Thoracic aorta (tissue), 2 donors: Measurements from ENCODE around the gene GPR162. TPM values are rescaled to one million over a fixed set of nuclear protein-coding genes. Genes with fewer than 3 reads are reported as not detected.

Source experiments
- ATAC-seq: fragments of 150-250 bp; one replicate; pipeline ENCODE4 v1.8.0; 2017; ENCODE audit warnings: low read depth; ENCODE audit not compliant: insufficient number of reproducible peaks, low FRiP score
- DNase-seq: peaks from one replicate; pipeline ENCODE4 v3.0.0-alpha.2; 2020; ENCODE audit warnings: low spot score
- H3K27ac ChIP-seq, 2 donors: fragments of 200-600 bp; sonication (generic); 1 replicate in 1 of 2; 2 replicates in 1 of 2; pipeline ENCODE4 v1.5.1; 2016; ENCODE audit warnings: mild to moderate bottlenecking in 2 of 2, moderate library complexity in 2 of 2
- H3K27me3 ChIP-seq: fragments of 200-600 bp; sonication (generic); replicated peaks from 2 replicates; pipeline ENCODE4 v1.6.0; 2016; ENCODE audit warnings: mild to moderate bottlenecking; ENCODE audit not compliant: insufficient read depth
- H3K36me3 ChIP-seq: fragments of 200-600 bp; sonication (generic); one replicate; pipeline ENCODE4 v1.5.1; 2016
- H3K4me1 ChIP-seq, 2 donors: fragments of 200-600 bp; sonication (generic); 1 replicate in 1 of 2; 2 replicates in 1 of 2; pipeline versions ENCODE4 v1.5.1 to v1.6.0; 2016; ENCODE audit warnings: low read depth in 2 of 2, mild to moderate bottlenecking in 1 of 2; ENCODE audit not compliant: control insufficient read depth in 1 of 2
- H3K4me3 ChIP-seq: fragments of 200-600 bp; sonication (generic); 2 replicates; pipeline ENCODE4 v1.5.1; 2016; ENCODE audit warnings: mild to moderate bottlenecking
- H3K9me3 ChIP-seq: fragments of 200-600 bp; sonication (generic); 2 replicates; pipeline ENCODE4 v1.5.1; 2016
- total RNA-seq, 2 donors: library from RNA; depleted of rRNA; stranded (reverse); fragments of >200 nt; gene quantifications; one replicate each; pipeline versions ENCODE4 v1.1.0 to v1.2.3, GENCODE V29; 2016
- TF ChIP-seq, protein P1 (sequence below): fragments of 200-600 bp; sonication (generic); IDR thresholded peaks from one replicate; pipeline ENCODE4 v1.5.1; 2019; ENCODE audit warnings: antibody characterized with exemption

Gene GPR162
- total RNA-seq, 2 donors from 2014 or later = 1.1 to 3.1 TPM

DNA sequence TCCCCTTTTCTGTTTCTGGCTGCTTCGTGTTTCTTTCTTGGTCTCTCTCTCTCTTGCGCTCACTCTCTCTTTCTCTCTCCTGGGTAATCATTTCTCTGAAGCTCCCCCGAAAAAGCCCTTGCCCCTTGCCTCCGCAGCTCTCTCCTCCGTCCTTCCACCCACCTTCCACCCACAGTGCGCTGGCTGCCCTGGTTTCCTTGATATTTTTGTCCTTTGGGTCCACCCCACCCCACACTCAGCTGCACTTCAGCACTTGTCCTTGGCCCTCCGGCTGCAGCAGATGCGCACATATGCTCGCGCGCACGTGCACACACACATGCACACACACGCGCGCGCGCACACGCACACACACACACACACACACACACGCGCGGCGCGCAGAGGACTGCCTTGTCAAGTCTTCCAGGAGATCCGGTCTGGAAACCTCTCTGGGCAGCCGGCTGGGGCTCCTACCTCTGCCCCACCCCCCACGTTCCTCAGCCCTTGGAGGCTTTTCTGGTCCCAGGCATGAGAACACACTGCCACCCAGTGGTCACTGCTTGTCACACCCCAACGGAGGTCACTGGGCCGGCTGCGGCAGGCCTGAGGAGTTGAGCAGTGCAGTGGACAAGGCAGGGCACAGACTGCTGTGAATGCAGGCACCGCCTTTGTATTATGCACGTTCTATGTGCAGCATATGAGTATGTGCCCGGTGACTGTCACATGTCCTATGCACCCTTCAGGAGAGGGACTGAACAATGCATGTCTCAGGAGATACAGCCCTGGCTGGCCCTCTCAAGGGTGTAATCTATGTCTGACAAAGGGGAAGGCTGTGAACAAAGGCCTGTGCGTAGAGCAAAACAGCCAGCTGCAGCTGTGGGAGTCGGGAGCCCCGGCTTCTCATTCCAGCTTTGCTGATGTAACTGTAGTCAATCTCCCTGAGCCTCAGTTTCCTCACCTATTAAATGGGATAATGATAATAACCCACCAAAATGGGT, 42.8 kb upstream of the GPR162 start:
- TF ChIP-seq, protein P1, sequence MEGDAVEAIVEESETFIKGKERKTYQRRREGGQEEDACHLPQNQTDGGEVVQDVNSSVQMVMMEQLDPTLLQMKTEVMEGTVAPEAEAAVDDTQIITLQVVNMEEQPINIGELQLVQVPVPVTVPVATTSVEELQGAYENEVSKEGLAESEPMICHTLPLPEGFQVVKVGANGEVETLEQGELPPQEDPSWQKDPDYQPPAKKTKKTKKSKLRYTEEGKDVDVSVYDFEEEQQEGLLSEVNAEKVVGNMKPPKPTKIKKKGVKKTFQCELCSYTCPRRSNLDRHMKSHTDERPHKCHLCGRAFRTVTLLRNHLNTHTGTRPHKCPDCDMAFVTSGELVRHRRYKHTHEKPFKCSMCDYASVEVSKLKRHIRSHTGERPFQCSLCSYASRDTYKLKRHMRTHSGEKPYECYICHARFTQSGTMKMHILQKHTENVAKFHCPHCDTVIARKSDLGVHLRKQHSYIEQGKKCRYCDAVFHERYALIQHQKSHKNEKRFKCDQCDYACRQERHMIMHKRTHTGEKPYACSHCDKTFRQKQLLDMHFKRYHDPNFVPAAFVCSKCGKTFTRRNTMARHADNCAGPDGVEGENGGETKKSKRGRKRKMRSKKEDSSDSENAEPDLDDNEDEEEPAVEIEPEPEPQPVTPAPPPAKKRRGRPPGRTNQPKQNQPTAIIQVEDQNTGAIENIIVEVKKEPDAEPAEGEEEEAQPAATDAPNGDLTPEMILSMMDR = peak; percentile 95
- H3K36me3 ChIP-seq = no peaks in the 10 kb centered on the region
- H3K27me3 ChIP-seq = no peaks in the 10 kb centered on the region
- DNase-seq (peak; percentile 82), ATAC-seq (peak; percentile 62)
- no peaks in the 10 kb centered on the region for H3K9me3 ChIP-seq
- H3K4me1 ChIP-seq = peaks cover 7 to 10% of the 10 kb centered on the region in 2 donors
- peak overlapping the region; percentile 76 for H3K4me3 ChIP-seq
- peak overlapping the region; percentile 41 to 50 for H3K27ac ChIP-seq

DNA sequence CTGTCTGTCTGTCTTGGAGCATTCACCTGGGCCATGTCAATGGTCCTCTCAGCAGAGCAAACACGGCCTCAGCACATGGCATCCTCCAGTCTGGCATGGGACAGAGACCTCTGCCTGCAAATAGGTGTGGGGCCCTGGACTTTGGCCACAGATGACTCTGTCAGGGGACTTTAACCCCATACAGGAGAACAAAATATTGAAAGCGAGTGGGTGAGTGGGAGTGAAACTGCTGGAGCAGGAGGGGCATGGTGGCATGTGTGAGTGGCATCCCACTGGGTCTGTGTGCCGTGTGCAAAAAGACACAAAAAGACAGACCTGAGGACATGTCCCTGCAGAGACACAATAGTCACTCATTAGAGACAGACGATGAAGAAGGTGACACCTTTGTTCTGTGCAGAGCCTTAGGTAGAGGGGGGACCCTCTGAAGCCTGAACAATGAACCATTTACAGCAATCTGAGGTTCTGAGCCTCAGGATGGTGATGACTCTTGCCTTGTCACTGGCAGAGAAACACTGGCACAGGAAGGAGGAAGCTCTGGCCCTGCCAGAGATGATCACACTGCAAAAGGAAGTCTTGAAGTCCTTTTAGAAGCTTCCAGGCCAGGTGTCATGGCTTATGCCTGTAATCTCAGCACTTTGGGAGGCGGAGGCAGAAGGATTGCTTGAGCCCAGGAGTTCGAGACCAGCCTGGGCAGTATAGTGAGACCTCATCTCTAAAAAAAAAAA, 41.8 kb upstream of the GPR162 start:
- DNase-seq (no peak), ATAC-seq (no peak)
- Histone ChIP-seq H3K27ac (no peak overlapping the region), H3K9me3 (no peaks in the 10 kb centered on the region), H3K27me3 (no peaks in the 10 kb centered on the region), H3K4me1 (peaks cover 7 to 10% of the 10 kb centered on the region in 2 donors), H3K36me3 (no peaks in the 10 kb centered on the region), H3K4me3 (no peak overlapping the region)
- TF ChIP-seq, protein P1 = no peak

DNA sequence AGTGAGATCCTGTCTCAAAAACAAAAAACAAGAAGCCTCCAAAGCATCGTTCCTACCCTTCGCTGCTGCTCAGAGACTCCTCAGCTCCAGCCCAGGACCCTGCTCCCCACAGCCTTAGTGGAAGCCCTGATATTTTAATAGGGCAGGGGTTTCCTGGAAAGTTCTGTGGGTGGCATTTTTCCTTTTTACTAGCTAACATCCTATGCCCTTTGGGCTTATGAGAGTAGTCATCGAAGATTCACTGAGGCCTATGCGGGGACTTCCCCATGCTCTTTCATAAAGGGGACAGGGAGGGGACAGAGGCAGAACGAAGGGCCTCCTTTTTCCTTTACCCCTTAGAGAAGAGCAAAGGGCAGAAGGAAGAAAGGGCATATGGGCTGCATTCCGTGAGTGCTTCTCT, 41.0 kb upstream of the GPR162 start:
- Histone ChIP-seq H3K27ac (no peak overlapping the region), H3K27me3 (no peaks in the 10 kb centered on the region), H3K36me3 (no peaks in the 10 kb centered on the region), H3K9me3 (no peaks in the 10 kb centered on the region), H3K4me3 (no peak overlapping the region), H3K4me1 (peaks cover 7 to 10% of the 10 kb centered on the region in 2 donors)
- TF ChIP-seq, protein P1 = no peak
- no peak for ATAC-seq
- DNase-seq = no peak

DNA sequence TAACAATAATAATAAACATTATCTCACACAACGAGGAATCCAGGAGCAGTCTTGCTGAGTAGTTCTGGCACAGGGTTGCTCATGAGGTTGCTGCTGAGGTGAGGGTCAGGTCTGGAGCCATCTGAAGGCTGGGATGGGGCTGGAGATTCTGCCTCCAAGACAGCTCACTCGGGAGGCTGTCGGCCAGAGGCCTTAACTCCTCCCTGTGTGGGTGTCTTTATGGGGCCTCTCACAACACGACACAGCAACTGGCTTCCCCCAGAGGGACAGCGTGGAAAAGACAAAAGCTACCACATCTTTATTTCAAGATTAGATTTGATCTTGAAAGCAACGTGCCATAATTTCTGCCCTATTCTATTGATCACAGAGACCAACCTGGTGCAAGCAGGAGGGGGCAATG, 39.5 kb upstream of the GPR162 start:
- TF ChIP-seq, protein P1 = no peak
- H3K27ac ChIP-seq = no peak overlapping the region
- no peak for ATAC-seq

More for the DNA sequence above, 39.5 kb upstream of the GPR162 start:
- Histone ChIP-seq H3K27me3 (no peaks in the 10 kb centered on the region), H3K4me1 (peaks cover 7 to 10% of the 10 kb centered on the region in 2 donors), H3K4me3 (no peak overlapping the region), H3K36me3 (no peaks in the 10 kb centered on the region), H3K9me3 (no peaks in the 10 kb centered on the region)
- DNase-seq = no peak
